ENCODE measurements around the gene RPL10.

Gene RPL10

DNA sequence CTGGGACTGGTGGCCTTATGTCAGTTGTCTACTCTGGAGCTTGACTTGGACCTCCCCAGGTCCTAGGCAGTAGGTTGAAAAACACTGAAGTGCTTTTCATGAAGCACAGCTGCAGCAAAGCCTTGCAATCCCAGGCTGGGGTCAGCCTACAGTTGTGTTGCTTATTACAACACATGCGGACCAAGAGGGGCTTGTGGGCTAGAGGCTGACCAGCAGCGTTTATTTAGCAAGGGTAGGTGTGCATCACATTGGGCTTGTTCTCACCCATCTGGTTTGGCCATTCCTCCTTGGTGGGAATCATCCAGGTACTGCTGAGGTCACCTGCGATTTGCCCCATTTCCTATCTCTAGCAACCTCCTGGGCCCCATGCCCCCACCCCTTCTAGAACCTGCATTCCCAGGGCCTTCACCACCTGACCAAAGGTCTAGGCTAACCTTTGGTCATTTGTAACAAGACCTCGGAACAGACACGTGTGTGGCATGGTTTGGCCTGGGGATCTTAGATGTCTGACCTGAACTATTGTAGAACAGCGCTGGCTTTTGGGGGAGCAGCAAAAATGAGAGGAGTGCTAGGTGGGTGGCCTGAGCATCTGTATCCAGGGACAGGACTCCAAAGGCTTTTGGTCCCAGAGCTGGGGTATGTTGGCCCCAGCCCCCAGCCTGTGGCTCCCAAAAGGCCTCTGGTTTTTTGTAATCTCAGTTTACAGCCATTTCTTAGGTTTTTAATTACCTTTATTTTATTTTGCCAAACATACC, 3.0 kb downstream of the RPL10 start:
- FAIRE-seq: no peak

DNA sequence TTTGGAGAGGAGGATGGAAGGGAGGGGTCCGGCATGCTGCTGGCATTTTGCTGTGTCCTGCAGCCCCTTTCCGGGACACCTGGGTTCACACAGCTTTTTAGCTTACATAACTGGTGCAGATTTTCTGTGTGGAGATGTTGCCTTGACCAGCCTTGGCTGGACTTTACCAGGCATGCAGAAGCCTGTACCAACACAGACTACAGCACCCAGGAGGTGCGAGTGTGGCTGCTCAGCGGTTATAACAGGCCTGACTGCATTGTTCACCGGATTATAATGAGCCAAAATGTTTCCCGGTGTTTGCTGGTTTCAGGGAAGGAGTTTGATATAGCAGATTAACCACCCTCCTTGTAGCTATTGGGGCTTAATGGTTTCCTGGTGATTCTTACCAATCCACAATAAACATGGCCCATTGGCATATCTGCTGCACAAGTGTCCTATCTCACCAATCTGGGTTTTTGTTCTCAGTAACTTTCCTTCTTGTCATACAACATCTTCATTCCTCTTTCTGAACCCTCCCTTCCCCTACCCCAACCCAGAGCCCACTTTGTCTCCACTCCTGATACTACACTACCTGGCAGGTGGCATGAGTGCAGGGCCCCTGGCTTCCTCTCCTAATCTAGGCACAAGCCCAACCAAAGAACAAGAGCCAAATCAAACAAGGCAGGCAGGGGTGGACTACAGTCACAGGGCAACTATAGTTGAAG, 3.9 kb downstream of the RPL10 start:
- FAIRE-seq: no peak

DNA sequence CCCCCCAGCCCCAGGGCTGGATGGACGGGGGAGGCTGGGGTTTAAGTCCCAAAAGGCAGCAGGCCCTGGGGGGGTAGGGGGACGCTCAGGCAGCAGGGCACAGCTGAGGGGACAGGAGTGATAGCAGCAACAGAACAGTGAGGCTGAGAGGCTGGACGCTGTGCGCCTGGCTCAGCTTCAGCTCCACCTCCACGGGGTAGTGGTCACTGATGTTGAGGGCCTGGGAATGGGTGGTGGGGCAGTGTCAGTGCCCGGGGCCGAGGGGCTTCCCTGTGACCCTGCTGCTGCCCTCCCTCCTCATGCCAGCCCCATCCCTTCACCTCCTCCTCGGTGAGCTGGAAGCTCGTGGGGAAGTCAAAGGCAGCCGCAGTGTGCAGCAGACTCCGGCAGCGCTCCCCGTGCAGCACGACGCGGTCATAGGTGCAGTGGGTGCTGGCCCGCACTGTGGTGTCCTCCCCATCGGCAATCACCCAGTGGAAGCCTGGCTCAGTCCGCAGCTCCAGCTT, 4.5 kb downstream of the RPL10 start:
- no peak for FAIRE-seq

DNA sequence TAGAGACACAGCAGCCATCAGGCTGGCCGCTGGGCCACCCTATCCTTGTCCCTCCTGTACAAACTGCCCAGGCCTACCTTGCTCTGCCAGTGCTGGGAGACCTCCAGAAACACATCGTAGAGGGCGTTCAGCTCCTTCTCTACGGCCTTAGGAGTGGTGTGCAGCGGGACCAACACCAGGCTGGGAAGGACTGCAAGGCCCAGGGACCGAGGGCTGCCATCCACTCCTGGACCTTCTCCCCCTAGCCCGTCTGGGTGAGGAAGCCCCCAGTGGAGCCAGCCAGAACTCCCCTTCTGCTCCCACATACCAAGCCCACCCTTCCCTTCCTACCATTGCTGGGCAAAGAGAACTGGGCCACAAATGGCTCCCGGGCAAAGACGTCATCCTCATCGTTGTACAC, 5.0 kb downstream of the RPL10 start:
- FAIRE-seq: no peak

DNA sequence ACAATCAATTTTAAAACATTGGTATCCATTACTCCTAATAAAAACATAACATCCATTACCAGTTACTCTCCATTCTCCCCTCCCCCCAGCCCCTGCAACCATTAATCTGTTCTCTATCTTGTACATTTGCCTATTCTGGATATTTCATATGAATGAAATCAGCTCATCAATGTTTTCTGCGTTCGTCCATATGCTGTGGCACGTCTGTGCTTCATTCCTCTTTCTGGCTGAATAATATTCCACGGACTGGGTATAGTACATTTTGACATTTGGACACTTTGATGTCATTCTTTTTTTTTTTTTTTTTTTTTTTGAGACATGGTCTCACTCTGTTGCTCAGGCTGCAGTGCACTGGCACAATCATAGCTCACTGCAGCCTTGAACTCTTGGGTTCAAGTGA, 5.7 kb downstream of the RPL10 start:
- FAIRE-seq: no peak

DNA sequence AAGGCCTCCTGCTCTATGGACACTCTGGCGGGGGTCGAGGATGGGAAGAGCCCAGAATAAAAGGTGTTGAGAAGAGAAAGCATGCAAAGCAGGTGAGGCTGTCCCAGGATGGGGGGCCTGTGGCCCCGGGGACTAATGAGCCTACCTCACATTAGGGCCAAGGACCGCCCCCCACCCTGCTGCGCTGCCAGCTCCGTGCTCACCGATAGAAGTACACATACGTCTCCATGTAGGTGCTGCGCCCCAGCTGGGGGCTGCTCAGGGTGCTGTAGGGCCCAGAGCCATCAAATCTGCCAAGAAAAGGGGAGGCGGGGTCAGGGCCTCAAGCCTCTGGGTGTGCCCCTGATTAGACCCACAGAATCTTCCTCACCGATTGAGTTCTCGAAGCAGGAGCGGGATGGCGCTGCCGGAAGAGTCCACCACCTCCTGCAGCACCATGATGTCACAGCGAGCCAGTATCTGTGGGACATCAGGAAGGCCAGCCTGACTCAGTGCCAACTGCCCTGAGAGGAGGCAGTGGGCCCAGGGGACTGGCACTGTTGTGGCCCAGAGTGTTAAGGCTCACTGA, 6.5 kb downstream of the RPL10 start:
- no peak for FAIRE-seq

DNA sequence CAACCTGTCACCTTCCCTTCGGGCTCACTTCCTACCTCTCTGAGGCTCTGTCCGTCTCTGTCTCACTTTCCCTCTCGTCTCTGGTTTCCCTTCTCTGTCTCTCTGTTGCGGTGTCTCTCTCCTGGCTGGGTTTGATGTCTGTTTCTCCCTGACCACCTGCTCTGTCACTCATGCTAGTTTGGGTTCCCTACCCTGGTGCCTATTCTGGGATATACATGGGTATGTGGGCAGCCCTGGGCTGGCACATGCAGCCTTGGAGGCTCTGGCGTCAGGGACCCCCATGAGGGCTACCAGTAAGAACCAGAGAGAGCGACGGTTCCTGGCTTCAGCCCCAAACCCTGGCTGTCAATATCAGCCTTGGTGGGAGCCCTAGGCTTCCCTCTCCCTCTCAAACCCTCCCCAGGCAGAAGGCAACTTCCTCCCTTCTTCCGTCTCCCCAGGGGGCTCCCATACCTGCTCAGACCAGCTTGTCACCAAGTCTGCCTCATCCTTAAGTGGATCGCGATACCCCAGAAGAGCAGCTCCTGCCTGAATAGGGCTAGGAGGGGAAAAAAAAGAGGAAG, 10.6 kb downstream of the RPL10 start:
- FAIRE-seq: no peak

DNA sequence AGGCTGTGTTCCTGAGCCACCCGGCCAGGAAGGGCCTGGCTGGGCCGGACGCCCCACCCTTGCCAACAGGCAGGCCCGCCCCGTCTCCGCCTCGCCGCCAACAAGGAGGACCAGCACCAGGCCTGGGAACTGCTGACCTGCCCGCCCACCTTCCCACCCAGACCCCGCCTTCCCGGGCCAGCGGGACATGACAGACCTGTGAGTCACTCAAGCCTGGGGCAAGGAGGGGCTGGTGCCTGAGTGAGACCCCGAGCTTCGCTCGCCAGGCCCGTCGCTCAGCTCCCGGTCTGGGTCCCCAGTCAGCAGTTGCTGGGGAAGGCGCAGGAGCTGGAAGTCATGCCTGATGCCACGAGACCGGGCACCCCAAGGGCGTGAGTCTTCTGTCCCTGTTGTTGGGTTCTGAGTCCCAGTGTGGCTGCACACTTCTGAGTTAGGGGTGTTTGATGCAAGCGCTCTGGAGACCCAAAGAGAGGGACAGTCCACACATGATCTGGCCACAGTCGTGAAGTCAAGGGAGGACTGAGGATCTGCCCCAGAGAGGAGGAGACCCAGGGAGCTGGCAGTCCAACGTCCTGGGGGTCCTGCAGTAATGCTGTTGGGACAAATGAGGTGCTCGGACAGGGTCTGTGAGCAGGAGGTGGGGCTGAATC, 11.2 kb downstream of the RPL10 start, which contains the start of gene DNASE1L1:
Gene DNASE1L1 (minus strand): TSS at position 33 of the 650 bp plus-strand sequence. CDS start 3,686 bp downstream, outside the sequence.
- no peak for FAIRE-seq

DNA sequence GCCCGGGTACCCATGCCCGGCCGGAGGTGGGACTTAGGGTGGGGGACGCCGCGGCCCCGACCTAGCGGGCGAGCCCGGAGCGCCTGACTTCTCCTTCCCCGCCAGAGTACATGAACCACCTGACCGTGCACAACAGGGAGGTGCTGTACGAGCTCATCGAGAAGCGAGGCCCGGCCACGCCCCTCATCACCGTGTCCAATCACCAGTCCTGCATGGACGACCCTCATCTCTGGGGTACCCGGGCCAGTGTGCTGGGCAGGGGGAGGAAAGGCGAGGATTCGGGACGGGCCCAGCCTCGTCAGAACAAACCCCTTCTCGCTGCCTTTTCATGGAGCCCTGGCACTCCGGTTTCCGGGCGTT, 13.8 kb downstream of the RPL10 start:
- FAIRE-seq: no peak

DNA sequence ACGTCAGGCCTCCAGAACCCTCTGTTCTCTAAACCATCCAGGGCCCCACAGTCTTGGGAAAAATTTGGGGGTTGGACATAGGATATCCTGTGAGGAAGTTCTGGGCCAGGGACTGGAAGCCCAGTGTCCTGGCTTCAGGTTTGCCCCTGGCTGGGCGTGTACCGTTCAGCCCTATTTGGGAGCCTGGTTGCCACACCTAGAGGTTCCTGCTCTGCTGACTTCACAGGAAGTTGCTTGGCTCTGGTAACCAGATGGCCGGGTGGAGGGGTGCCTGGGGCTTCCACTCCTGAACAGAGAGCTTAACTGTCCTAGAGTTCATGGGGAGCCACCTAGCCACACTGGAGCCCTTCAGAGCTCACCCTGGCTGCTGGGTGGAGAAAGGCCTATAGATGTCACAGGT, 14.3 kb downstream of the RPL10 start:
- FAIRE-seq: no peak

DNA sequence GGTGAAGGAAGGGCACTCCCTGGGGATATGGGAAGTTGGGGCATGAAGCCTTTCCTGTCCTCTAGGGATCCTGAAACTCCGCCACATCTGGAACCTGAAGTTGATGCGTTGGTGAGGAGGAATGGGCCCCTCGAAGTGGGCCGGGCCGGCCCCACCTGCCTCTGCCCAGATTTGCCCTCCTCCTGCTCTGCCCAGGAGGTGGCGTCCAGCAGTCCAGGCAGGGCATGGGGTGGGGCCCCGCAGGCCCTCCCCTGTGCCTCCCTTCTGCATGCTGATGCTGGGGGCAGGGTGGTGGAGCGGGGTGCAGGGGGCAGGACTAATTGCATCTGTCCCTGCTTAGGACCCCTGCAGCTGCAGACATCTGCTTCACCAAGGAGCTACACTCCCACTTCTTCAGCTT, 15.0 kb downstream of the RPL10 start:
- FAIRE-seq: no peak

DNA sequence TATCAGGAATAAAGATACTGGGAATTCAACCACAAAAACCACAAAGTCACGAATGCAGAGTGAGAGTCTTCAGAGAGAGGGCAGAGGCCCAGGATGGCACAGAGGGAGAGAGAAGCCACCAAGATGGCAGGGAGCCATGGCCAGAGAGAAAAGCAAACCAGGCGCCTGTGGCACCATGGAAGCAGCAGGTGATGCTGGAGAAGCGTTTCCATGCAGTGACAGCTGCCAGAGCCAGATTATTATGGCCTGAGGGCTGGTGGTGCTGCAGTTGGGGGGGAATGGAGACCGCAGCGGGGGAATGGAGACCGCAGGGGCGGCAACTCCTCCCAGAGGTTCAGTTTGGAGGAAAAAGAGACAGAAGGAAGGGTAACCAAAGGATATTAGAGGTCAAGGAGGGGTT, 19.0 kb downstream of the RPL10 start:
- FAIRE-seq: no peak

DNA sequence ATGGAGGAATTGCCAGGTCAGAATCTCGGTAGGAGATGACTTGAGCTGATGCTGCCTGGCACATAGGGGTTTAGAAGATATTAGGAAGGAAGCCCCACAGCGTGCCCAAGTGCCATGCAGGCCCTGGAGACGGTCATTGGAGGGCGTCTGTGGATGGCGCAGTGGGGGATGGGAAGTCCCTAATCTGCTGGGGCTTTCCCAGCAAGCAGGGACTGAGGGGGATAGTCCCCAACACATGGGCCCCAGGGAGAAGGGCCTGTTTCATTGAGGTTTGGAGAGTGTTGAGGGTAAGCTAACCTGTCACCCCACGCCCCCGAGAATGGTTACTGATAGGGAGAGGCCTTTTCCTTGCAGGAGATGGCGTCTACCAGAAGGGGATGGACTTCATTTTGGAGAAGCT, 21.0 kb downstream of the RPL10 start:
- FAIRE-seq: no peak

DNA sequence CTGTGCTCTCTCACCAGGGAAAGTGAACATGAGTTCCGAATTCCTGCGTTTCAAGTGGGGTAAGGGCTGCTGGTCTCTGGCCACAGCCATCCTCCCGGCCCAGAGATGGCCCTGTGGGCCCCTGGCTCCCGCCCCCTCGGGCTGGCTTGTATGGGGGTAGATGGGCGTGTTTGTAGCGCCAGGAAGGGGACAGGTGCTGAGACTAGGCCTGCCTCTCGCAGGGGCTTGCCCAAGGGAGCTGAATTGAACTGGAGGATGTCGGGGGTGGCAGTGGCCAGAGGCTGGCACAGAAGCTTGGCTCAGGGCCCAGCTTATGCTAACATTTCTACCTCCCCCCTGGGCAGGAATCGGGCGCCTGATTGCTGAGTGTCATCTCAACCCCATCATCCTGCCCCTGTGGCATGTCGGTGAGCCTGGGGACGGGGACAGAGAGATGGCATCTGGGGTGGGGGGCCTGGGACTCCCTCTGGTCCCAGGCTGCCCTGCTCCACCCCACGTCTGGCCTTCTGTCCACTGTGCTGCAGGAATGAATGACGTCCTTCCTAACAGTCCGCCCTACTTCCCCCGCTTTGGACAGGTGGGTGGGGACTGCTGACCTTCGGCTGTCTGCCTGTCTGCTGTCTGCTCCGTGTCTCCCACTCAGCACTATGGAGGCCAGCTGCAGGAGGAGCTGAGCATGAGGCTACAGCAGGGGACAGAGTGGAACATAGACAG, 21.7 kb downstream of the RPL10 start:
- FAIRE-seq: no peak

DNA sequence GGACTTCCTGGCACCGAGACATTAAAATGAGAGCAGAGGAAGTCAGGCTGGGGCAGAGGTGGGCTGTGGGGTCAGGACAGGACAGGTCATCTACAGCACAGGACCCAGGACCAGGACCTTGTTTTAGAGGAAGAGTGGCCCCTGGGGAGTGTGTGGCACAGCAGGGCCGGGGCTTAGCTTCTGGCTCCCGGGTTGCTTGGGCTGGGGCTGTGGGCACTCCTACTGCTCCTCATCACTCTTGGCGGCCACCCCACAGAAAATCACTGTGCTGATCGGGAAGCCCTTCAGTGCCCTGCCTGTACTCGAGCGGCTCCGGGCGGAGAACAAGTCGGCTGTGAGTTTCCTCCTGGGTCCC, 22.2 kb downstream of the RPL10 start:
- no peak for FAIRE-seq

DNA sequence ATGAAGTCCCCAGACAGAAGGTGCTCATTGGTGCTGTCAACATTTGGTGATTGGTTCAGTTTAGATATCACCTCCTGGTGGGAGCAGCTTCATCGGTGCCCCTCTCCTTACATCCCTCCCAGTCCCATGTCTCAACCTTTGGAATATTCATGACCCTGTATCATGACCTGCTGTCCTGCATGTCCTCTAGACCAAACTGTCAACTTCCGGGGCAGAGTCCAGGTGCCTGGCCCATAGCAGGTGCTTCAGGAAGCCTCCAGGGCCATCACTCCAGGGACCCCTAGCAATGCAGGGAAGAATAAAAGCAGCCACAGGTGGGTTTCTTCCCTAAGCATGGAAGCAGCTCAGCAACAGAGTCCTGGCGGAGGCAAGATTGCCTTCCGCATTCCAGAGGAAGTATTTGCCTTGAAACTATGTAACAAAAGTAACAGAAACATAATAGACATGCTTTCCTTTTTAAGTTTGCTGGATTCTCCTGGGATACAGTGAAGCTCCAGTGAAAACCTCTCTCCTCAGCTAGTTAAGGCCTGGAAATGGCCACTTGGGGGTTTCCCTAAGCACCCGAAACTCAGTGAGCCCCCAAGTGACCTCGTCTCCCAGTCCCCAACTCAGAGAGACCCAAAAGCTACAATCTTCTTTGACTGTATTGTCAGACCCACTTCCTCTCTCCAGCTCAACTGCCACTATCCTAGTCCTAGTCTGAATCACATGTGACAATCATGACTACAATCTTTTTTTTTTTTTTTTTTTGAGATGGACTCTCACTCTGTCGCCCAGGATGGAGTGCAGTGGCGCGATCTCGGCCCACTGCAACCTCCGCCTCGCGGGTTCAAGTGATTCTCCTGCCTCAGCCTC, 29.0 kb downstream of the RPL10 start:
- no peak for FAIRE-seq

DNA sequence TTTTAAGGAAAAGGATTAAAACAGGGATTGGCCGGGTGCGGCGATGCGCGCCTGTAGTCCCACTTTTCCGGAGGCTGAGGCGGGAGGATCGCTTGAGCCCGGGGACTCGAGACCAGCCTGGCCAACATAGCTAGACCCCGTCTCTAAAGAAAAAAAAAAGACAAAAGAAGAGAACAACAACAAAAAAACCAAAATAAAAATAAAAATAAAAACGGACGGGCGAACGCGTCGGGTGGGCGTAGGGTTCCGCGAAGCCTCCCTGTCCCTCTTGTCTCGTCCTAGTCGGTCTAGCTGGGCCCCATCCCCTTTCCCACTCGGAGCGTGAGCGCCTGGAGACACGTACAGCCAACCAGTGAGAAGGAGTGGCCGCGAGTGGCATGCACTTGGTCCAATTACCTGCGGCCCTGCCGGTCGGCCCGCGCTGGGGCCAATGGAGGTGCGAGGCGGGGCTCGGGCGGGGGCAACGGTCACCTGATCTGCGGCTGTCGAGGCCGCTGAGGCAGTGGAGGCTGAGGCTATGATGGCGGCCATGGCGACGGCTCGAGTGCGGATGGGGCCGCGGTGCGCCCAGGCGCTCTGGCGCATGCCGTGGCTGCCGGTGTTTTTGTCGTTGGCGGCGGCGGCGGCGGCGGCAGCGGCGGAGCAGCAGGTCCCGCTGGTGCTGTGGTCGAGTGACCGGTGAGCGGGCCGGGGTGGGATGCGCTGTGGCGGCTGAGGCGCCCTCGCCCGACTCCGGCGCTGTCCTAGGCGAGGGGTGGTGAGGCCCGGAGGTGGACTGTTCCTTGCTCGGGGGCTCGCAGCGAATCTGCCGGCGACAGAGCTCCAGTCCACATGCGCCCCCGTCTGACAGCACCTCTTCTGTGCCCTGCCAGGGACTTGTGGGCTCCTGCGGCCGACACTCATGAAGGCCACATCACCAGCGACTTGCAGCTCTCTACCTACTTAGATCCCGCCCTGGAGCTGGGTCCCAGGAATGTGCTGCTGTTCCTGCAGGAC, 30.3 kb downstream of the RPL10 start, which contains the start of gene ATP6AP1:
Gene ATP6AP1 (plus strand): TSS at position 502 of the 996 bp plus-strand sequence. CDS start 16 bp downstream, at position 518.
- FAIRE-seq: no peak

DNA sequence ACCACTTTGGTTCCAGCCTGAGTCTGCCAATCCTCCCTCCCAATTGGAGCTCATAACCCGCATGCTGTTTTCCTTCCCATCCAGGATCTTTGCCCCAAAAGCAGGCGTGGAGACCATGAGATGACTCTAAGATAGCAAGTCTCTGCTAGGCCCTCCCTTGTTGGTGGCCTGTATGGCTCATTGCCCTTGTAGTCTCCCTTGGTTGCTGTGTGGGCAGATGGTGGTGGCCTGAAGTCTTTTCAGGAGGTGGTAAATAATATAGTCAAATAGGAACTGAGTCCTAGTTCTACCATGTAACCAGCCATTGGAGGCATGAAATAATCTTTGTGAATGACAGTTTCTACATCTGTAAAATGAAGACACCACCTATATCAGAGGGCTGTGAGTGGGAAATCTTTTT, 31.5 kb downstream of the RPL10 start:
- no peak for FAIRE-seq

DNA sequence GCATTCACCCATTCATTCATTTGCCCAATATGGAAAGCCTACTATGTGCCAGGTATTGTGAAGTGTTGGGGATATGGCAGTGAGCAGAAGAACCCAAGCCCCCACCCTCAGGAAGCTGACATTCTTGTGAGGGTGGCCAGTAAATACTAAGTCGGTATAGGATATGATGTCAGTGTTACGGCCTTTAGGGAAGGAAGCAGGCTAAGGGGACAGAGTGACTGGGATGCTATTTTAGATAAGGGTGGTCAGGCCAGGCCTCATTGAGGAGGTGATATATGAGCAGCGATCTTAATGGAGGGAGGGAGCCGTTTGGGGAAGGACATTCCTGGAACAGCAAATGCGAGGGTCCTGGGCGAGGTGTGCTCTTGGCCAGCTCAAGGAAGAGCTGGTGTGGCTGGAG, 32.3 kb downstream of the RPL10 start:
- no peak for FAIRE-seq

DNA sequence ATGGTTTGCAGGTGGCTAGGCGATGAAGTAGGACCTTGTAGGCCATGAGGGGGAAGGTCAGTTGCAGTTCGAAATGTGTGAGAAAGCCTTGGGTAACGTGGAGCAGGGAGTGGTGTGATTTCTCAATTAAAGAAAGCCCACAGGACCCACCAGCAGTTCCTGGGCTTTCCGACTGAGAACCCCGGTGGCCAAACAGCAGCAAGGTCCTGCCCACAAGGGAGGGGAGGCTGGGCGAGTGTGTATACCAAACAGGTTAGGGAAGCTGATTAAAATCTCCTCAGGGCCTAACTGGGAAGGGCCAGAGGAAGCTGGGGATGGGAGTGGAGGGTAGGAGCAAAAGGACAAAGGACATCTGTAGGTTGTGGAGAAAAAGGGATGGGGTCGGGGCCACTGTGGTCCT, 32.7 kb downstream of the RPL10 start:
- FAIRE-seq: no peak
